ENCODE results near the gene CBX2. TPM values are rescaled to one million over a fixed set of nuclear protein-coding genes. Genes with fewer than 3 reads are reported as not detected.
"Not testable (repeated sequence)": the region's sequence is repeated elsewhere in the genome, so short reads cannot be mapped to it uniquely, and the experiment has no call there.

CBX2 gene
- total RNA-seq, 1 donor from 2014 or later, result 5.9 TPM

GRCh38 chr17:79769570-79770506 is 8.1 kb upstream of the CBX2 start:
- DNase-seq, result no peak

DNA sequence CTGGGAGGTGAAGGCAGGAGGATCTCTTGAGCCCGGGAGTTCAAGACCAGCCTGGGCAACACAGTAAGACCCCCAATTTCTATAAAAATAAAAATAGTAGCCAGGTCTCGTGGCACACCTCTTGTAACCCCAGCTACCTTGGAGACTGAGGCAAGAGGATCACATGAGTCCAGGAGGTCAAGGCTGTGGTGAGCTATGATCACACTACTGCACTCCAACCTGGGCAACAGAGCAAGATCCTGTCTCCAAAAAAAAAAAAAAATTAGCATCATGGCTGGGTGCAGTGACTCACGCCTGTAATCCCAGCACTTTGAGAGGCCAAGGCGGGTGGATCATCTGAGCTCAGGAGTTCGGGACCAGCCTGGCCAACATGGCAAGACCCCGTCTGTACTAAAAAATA is 6.7 kb upstream of the CBX2 start:
- DNase-seq, result no peak

DNA sequence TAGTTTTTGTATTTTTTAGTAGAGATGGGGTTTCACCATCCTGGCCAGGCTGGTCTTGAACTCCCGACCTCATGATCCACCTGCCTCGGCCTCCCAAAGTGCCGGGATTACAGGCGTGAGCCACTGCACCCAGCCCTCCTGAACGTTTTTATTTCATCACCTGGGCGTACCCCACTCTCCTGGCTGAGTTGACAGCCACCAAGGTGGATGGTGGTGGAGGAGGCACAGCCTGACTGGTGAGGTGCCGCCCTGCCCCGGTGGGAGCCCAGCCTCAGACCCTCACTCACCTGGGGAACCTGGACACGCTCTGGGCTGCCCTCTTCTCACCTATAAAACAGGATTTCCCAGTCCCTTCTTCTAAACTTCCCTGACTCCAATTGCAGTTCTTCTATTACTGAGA is 5.2 kb upstream of the CBX2 start:
- not testable (repeated sequence) for DNase-seq

DNA sequence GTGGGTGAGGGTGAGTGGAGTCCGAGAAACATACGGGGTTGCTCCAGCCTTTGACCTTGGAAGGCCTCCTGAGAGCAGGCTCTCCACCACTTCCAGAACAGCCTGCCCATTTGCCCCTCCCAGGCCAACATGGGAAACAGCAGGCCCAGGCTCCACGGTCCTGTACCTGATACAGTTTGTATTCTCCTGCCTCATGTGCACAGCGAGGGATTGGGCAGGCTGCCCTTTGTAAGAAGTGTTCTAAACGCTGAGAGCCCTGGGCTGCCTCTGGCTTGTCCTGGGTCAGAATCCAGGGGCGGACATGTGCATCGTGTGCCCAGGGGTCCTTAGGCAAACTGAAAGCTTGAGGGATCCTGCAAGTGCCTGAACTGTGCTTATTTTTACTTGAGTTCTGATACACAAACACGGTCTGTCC is 3.4 kb upstream of the CBX2 start:
- no peak for DNase-seq

GRCh38 chr17:79775632-79776031 is 2.3 kb upstream of the CBX2 start:
- no peak for DNase-seq

GRCh38 chr17:79776376-79777119 is 1.4 kb upstream of the CBX2 start:
- DNase-seq, result peak; percentile 53

DNA sequence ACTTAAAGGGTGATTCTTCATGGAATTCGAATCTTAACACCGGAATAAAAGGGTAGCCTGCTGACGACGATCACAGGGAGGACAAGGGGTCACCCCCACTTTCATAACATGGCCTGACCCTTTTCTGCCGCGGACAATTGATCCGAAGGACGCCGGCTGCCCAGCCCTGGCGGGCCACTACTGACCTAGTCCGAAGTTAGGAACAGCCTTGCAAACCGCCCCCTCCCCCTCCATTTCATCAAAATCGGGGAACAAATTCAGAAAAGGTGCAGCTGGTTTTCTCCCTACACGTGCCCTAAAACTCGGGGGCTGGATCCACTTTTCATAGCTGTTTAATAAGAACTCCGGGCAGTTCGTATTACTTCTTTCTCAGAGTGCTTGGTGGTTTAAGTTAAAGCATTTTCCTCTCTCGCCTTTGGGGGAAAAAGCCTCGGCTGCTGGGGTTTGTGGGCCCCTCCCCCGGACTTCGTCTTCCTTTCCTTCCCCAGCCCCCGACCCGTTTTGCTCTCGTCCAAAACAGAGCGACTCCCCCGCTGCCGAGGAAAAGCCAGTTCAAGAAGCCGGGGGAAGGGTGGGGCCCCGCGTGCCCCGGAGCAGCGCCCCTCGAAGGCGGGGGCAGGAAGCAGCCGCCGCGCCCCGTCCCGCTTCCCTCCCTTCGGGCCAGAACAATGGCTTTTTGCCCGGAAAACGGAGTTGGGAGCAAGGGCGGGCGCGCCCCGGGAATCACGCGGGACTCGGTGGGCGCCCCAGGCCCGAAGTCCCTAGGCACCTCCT is 641 bp upstream of the CBX2 start:
- DNase-seq, result peak; percentile 68

DNA sequence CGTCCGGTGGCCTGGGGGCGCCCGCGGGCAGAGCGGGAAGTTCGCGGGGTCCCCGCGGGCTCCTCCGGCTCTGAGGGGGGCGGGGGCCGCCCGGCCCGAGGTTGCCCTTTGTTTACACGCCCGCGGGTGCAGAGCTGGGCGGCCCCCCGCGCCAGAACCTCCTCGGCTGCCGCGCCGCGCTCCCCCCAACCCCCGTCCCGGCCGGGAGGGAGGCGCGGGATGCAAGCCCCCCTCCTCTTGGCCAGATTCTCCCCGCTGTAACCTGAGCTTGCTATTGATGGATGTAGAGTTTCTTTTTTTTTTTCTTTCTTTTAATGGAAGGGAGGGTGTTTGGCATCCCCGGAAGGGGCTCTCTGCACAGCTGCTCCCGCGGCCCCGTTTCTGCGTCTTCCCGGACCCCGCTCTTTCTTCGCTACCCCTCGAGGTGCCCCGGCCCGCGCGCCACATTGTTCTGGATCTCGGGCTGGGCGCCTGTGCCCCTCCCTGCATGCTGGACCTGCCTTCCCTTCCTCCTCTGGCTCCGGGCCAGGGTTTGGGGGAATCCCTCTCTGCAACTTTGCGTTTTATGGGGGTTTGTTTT is 646 bp downstream of the CBX2 start:
- DNase-seq, result no peak

GRCh38 chr17:79779084-79779529 is 1.2 kb downstream of the CBX2 start:
- no peak for DNase-seq

GRCh38 chr17:79779661-79780365 is 1.9 kb downstream of the CBX2 start:
- DNase-seq, result no peak

DNA sequence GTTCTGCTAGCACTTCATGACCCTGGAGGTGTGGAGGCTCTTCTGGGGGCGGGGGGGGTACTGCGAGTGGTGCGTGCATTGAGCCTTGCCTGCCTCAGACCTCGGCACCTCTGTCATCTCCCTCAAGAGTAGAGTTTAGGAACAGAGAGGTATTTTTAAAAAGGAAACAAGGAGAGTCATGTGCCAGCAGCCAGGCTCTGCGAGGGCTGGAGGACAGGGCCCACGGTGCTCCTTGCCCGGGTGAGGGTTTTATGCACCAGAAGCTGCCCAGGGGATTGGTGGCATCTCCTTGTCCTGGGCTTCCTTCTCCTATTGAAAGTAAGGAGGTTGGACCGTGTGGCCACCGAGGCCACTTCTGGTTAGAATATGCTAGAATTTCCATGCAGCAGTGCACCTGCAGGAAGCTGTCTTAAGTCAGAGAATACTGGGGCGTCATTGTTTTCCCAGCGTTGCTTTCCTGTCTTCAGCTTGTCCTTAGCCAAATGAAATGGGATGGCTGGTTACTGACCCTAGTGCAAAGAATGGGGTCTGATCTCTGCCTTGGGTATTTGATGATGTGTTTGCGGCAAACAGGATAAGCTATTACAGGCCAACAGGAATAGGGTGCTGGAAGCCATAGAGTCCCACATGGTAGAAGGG is 3.2 kb downstream of the CBX2 start:
- no peak for DNase-seq

DNA sequence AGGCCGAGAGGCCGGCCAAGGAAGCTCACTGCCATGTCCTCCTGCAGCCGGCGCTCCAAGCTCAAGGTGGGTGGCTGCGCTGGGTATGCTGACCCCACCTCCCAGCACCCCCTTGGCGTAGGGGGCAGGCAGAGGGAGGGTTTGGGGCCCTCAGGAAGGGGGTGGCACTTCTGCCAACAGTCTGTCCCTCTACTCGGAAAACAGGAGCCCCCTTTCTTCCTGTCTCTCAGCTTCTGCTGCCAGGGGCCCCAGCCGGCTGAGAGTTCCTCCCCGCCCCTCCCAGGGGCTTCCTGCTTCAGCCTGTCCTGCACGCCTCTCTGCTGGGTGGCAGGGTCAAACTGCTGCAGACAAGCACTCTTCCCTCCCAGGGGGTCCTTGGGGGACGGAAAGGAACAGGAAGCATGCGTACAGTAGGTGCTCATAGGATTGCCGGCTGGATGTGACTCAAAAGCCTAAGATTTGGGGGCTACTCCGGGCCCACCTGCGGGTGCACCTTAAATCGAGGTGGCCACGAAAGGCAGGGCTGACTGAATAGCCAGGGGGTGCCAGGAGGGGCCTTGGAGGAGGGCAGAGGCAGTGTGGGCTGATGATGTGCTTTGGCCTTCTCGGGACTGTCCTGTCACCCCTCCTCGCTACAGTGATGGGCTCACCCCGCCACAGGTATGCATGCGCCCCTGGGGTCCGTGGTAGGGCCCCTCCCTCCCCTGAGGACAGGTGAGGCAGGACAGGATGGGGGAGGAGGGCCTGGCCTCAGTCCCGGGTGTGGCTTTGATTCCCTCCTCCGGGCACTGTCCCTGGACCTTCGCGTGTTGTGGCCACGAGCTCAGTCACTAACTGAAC is 4.0 kb downstream of the CBX2 start:
- DNase-seq, result no peak

DNA sequence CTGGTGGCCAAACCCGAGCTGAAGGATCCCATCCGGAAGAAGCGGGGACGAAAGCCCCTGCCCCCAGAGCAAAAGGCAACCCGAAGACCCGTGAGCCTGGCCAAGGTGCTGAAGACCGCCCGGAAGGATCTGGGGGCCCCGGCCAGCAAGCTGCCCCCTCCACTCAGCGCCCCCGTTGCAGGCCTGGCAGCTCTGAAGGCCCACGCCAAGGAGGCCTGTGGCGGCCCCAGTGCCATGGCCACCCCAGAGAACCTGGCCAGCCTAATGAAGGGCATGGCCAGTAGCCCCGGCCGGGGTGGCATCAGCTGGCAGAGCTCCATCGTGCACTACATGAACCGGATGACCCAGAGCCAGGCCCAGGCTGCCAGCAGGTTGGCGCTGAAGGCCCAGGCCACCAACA is 5.9 kb downstream of the CBX2 start:
- no peak for DNase-seq

DNA sequence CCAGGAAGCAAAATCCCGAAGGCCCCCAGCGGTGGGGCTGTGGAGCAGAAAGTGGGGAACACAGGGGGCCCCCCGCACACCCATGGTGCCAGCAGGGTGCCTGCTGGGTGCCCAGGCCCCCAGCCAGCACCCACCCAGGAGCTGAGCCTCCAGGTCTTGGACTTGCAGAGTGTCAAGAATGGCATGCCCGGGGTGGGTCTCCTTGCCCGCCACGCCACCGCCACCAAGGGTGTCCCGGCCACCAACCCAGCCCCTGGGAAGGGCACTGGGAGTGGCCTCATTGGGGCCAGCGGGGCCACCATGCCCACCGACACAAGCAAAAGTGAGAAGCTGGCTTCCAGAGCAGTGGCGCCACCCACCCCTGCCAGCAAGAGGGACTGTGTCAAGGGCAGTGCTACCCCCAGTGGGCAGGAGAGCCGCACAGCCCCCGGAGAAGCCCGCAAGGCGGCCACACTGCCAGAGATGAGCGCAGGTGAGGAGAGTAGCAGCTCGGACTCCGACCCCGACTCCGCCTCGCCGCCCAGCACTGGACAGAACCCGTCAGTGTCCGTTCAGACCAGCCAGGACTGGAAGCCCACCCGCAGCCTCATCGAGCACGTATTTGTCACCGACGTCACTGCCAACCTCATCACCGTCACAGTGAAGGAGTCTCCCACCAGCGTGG is 6.5 kb downstream of the CBX2 start:
- no peak for DNase-seq

- no peak for DNase-seq
Observed at GRCh38 chr17:79785017-79785899, 7.3 kb downstream of the CBX2 start.

DNA sequence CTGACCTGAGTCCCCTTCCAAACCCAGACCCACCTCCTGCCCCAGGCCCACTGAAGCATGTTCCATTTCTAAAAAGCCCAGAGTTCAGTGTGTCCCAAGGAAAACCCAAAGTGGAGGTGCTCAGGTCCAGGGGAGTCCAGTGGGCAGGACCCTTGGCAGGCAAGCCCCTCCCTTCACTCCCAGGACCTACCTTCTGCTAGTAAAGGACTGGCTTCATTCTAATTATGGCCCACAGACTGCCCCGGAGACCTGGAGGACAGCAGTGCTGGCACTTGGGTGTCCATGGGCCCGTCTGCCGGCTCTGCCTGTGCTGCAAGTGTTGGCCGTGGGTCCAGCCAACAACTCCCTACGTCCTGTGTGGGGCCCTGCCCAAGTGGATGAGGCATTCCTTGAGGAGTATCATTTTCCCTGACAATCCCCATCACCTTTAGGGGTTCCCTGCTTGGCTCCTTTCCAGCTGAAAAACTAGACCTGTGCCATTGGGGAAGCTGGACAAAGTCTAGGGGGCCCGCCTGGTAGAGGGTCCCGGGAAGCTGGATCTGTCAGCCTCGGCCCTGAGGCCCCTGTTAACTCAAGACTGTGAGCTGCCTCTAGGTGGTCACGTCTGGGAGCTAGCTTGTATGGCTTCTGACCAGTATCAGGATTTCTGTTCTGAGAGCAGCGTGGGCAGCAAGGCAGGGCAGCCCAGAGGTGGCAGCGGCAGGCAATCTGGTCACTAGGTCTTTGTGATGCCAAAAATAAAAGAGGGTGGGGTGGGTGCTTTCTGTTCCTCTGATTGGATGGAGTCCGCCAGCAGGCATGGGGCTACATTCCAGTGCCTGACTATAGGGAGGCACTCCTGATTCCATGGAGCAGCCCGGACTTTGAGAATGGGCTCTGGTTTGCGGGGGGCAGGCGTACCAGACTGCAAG is 8.2 kb downstream of the CBX2 start:
- DNase-seq, result no peak

GRCh38 chr17:79786930-79787643 is 9.1 kb downstream of the CBX2 start:
- DNase-seq, result no peak

Data from skin of body (tissue), 2 donors.